ENCODE results near the gene PLEKHD1. TPM values are rescaled to one million over a fixed set of nuclear protein-coding genes. Genes with fewer than 3 reads are reported as not detected.

The PLEKHD1 gene
- total and polyA plus RNA-seq, 9 of the 15 experiments (the other 6 are each of a cell fraction or from before 2014, with no cell fraction given), result not detected

GRCh38 chr14:69530095-69530494 is 45.6 kb downstream of the PLEKHD1 start:
- no peaks in the 10 kb centered on the region for H3K79me2 ChIP-seq (ENCODE audit: control insufficient read depth, insufficient read depth, low read length)
- no peaks in the 10 kb centered on the region for H4K20me1 ChIP-seq (replicated peaks; ENCODE audit: control insufficient read depth, insufficient read depth, low read length)
- CTCF ChIA-PET (ENCODE audit: low intra/inter-chr PET ratio), result no interaction called here
- no peak overlapping the region for H3K4me3 ChIP-seq
- DNase-seq (ENCODE audit: extremely low read depth in 1 of 4, low spot score in 3 of 4) (no peak), ATAC-seq (no peak), FAIRE-seq (no peak)
- 0% methylated on average over 4 of the region's 4 CpGs for WGBS (ENCODE audit: insufficient coverage, low coverage, missing lambda C conversion rate)
- no peak overlapping the region for H3K4me2 ChIP-seq (ENCODE audit: insufficient read depth, low read length)
- intact Hi-C loops (cut with micrococcal nuclease), result no loop called here
- H3K9ac ChIP-seq (ENCODE audit: insufficient read depth in 1 of 2, low read depth in 2 of 2, low read length in 2 of 2), result no peak overlapping the region
- POLR2A ChIA-PET, result no interaction called here
- H3K27ac ChIP-seq (ENCODE audit: extremely low read depth, low read depth, low read length), result no peak overlapping the region
- H3K36me3 ChIP-seq (ENCODE audit: control insufficient read depth, insufficient read depth, low read length), result no peaks in the 10 kb centered on the region
- no TSS peak for BruUV-seq (replicated peaks)
- TF ChIP-seq, protein P1, sequence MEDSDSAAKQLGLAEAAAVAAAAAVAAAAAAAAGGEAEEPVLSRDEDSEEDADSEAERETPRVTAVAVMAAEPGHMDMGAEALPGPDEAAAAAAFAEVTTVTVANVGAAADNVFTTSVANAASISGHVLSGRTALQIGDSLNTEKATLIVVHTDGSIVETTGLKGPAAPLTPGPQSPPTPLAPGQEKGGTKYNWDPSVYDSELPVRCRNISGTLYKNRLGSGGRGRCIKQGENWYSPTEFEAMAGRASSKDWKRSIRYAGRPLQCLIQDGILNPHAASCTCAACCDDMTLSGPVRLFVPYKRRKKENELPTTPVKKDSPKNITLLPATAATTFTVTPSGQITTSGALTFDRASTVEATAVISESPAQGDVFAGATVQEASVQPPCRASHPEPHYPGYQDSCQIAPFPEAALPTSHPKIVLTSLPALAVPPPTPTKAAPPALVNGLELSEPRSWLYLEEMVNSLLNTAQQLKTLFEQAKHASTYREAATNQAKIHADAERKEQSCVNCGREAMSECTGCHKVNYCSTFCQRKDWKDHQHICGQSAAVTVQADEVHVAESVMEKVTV (CRISPR knock-in tag; IDR thresholded peaks at IDR 0.05), result no peak
- TF ChIP-seq, protein P2, sequence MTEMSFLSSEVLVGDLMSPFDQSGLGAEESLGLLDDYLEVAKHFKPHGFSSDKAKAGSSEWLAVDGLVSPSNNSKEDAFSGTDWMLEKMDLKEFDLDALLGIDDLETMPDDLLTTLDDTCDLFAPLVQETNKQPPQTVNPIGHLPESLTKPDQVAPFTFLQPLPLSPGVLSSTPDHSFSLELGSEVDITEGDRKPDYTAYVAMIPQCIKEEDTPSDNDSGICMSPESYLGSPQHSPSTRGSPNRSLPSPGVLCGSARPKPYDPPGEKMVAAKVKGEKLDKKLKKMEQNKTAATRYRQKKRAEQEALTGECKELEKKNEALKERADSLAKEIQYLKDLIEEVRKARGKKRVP (CRISPR knock-in tag; IDR thresholded peaks at IDR 0.05), result no peak
- TF ChIP-seq TGIF2 (CRISPR knock-in tag; IDR thresholded peaks at IDR 0.05), result no peak
- TF ChIP-seq, protein P3, sequence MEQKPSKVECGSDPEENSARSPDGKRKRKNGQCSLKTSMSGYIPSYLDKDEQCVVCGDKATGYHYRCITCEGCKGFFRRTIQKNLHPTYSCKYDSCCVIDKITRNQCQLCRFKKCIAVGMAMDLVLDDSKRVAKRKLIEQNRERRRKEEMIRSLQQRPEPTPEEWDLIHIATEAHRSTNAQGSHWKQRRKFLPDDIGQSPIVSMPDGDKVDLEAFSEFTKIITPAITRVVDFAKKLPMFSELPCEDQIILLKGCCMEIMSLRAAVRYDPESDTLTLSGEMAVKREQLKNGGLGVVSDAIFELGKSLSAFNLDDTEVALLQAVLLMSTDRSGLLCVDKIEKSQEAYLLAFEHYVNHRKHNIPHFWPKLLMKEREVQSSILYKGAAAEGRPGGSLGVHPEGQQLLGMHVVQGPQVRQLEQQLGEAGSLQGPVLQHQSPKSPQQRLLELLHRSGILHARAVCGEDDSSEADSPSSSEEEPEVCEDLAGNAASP (IDR thresholded peaks at IDR 0.05), result no peak
- no peak for TF ChIP-seq EP300 (IDR thresholded peaks at IDR 0.05; ENCODE audit: low read length)
- TF ChIP-seq PTTG1 (tag; IDR thresholded peaks at IDR 0.05; ENCODE audit: low read depth), result no peak
- no peak for TF ChIP-seq HMGXB4 (CRISPR knock-in tag; IDR thresholded peaks at IDR 0.05)
- TF ChIP-seq GATA2 (CRISPR knock-in tag; IDR thresholded peaks at IDR 0.05), result no peak
- TF ChIP-seq, protein P4, sequence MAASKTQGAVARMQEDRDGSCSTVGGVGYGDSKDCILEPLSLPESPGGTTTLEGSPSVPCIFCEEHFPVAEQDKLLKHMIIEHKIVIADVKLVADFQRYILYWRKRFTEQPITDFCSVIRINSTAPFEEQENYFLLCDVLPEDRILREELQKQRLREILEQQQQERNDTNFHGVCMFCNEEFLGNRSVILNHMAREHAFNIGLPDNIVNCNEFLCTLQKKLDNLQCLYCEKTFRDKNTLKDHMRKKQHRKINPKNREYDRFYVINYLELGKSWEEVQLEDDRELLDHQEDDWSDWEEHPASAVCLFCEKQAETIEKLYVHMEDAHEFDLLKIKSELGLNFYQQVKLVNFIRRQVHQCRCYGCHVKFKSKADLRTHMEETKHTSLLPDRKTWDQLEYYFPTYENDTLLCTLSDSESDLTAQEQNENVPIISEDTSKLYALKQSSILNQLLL (CRISPR knock-in tag; IDR thresholded peaks at IDR 0.05; ENCODE audit: borderline replicate concordance), result no peak
- TF ChIP-seq HNRNPK (IDR thresholded peaks at IDR 0.05; ENCODE audit: low read depth, low read length, poor library complexity, severe bottlenecking), result no peak
- TF ChIP-seq, protein P5, sequence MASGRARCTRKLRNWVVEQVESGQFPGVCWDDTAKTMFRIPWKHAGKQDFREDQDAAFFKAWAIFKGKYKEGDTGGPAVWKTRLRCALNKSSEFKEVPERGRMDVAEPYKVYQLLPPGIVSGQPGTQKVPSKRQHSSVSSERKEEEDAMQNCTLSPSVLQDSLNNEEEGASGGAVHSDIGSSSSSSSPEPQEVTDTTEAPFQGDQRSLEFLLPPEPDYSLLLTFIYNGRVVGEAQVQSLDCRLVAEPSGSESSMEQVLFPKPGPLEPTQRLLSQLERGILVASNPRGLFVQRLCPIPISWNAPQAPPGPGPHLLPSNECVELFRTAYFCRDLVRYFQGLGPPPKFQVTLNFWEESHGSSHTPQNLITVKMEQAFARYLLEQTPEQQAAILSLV (tag; IDR thresholded peaks at IDR 0.05), result no peak
- TF ChIP-seq E2F4 (CRISPR knock-in tag; IDR thresholded peaks at IDR 0.05; ENCODE audit: low read depth), result no peak
- no peak for TF ChIP-seq ZNF12 (CRISPR knock-in tag; IDR thresholded peaks at IDR 0.05)
- no peak overlapping the region for H2AFZ ChIP-seq (ENCODE audit: low read depth, low read length)
- no peaks in the 10 kb centered on the region for H3K9me3 ChIP-seq (replicated peaks; ENCODE audit: control insufficient read depth, insufficient read depth, low read depth, low read length)
- in situ Hi-C loops (cut with MboI), result no loop called here
- no peaks in the 10 kb centered on the region for H3K9me1 ChIP-seq (ENCODE audit: control insufficient read depth, insufficient read depth, low read length)
- no peaks in the 10 kb centered on the region; a peak in 1 of 5 replicates for H3K4me1 ChIP-seq (replicated peaks in 1 of 2; ENCODE audit: control insufficient read depth in 2 of 2, insufficient read depth in 2 of 2, low read length in 2 of 2)
- H3K27me3 ChIP-seq (ENCODE audit: control insufficient read depth in 2 of 2, insufficient read depth in 2 of 2, low read length in 2 of 2), result peaks cover 6 to 47% of the 10 kb centered on the region in 2 experiments

Measured in K562 (cell line).